ENCODE results near the gene CNOT10.
A peak's percentile ranks its signal among the peaks of the same experiment; 100 is the strongest.
"Not testable (repeated sequence)": the region's sequence is repeated elsewhere in the genome, so short reads cannot be mapped to it uniquely, and the experiment has no call there.

Gene CNOT10

DNA sequence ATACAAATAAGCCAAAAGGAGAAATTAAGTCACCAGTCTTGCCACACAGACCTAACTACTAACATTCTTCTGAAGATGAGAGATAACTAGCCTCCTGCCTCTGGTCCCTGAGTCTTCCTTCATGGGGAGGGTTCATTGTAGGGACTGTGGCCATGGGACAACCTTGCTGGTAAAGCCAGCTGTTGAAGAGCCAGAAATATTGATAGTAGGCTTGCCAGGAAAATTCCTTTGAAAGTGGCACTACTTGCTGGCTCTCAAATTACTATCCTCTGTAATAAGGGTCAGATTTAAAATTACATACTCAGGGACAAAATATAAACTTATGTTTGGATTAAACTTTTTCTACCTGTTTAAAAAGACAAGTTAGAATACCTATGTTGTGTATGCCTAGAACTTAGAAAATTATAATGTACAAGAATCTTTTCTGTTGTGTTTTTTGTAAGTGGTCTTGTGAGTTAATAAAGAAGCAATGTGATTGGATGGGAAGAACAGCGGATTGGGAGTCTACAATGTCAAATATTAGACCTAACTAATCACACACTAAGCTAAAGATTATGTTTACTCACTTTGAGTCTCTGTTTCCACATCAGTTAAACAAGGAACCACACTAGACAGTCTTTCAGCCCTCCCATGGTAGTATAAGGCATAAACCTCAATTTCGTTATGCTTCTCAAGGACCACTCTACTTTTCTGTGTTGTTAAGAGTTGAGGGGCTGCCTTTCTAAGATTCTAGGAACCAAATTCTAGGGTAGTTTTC lies 72.8 kb downstream of the CNOT10 start:
- no peak for DNase-seq (ENCODE audit: low read depth in 2 of 2)

DNA sequence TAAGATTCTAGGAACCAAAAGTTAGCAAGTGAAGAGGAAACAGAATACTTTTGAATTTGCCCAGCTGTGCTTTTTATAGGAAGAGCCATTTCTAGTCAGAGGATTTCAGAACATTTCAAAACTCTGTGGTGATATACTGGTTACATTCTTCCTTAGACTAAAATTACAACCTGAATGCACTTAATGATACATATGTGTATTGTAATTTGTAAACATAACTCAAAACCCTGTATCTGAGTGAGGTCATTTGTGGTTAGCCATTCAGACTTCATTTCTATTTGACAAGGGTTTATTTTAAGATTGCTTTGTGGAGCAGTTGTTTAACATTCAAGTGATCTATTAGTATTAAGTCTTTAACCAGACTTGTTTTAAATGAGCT lies 73.4 kb downstream of the CNOT10 start:
- DNase-seq (ENCODE audit: low read depth in 2 of 2): no peak

DNA sequence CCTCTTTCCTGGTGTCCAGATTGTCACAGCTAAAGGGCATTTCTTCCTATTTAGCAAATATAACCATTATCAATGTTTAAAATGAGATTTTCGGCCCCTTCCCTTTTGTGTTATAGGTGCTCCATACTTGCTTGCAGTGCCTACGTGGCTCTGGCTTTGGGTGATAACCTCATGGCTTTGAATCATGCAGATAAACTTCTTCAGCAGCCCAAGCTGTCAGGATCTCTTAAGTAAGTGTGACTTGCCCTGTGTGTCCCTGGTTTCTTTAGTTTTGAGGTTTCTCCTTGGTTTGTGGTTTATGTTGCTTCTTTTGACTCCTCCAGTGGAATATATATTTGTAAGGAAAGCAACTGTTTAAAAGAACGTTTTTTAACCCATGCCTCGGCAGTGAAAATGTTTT lies 74.4 kb downstream of the CNOT10 start:
- DNase-seq (ENCODE audit: low read depth in 2 of 2): no peak

DNA sequence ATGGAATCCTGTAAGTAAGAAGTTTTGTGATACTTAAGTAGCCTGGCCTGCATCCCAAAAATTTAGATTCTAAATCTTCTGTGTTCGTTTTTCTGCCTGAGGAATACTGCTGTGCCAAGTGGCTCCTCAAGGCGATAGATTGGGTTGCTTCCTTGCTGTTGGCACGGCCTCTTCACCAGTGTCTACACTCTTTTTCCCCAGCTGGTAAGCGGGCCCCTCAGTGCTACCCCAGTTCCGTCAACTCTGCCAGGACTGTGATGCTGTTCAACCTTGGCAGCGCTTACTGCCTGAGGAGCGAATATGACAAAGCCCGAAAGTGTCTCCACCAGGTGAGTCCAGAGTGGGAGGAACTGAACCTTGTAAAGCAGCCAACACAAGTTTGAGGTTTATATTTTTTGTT lies 79.5 kb downstream of the CNOT10 start:
- no peak for DNase-seq (ENCODE audit: low read depth in 2 of 2)

DNA sequence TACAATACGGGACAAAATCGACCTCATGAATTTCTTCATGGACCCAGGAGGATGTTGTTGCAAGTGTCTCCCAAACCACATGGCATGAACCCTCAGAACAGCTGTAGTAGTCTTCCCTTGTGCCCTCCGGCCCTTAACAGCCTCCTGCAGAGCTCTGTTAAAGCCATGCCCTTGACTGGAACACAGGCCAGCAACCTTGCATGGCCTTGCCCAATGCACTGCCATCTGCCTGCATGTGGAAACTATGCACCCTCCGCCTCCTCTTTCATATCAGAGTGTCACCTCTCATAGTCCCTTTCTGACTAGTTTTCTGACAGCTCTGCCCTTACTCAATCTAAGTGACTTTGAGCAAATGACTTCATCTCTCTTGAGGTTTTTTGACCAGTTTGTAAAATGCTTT lies 93.4 kb downstream of the CNOT10 start:
- no peak for DNase-seq (ENCODE audit: low read depth in 2 of 2)

DNA sequence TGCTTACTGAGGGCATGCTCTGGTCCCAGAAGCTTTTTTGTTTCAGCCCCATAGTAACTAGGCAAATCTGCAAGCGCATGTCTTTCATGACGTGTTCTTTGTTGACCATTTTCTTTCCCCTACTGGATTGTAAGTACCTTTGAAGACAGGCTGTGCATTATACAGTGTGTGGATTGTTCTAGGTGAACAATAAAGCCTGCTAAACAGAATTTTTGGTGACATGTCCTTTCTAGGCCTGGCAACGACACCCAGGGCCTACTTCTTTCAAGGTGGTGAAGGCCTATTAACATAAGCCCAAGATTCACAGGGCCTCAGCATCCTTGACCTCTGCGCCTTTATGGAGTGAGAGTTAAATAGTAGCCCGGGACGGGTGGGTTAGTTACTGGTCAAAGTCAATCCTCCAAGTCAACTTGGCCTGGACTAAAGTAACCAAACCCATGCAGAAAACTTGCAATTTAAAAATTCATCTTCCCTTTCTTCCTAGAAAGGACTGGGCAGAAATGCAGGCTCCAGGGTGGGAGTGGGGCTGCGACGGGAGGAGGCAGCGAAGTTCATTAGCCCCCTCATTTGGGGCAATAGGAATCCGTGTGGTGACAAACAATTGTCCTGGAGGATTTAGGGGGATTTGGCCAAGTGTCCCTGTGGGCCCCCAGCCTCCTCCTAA lies 95.2 kb downstream of the CNOT10 start:
- DNase-seq (ENCODE audit: low read depth in 2 of 2): no peak

DNA sequence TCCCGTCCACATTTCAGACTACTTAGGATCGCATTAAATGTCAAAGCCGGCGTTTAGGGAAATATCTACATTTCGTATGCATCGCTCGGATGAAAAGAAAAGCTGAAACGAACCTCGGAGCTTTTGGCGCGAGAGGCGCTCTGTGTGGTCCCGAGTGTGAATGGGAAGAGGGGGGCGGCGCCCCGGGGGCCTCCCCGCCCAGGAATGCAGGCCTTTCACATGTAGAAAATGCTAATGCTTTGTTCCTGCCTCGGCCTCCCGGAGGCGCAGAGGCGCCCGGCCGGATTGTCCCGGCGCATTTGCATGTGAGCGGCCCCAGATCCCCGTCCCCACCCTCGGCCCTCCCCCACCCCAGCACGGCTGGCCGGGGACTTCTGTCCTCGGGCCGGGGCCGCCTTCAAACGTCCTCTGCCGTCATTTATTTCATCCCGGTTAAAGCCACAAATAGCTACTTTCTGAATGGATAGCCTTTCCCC lies 95.8 kb downstream of the CNOT10 start:
- DNase-seq (ENCODE audit: low read depth in 2 of 2): no peak

DNA sequence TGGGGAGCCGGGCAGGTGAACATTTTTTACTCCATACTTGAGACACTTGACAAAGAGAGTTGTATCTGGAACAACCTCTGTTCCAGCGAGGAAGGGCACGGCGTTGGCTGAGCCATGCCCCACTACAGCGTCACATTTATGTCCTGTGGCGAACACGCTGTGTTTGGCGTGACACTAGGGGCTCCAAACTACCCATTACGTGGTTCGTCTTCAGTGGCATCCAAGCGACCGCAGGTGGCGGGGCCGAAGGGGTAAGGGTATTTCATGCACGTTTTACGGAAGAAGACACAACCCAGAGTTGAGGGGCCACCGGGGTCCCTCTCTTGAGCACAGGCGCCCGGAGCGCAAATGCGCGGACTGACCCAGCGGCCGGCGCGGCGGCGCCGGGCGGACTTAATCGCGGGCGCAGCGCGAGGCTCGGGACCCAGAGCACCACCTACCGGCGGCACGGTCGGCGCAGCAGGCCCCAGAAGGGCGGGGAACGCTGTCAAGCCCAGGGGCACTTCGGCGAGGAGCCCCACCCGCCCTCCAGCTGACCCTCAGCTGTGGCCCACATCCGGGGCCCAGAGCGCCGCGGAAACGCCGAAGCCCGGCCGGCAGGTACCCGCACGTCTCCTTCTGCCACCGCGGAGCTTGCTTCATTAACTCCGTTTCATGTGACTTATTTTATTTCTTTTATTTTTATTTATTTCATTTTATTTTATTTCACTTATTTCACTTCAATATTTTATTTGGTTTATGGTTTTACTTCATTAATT lies 96.4 kb downstream of the CNOT10 start:
- peak; percentile 19 to 34 for DNase-seq (ENCODE audit: low read depth in 2 of 2)

DNA sequence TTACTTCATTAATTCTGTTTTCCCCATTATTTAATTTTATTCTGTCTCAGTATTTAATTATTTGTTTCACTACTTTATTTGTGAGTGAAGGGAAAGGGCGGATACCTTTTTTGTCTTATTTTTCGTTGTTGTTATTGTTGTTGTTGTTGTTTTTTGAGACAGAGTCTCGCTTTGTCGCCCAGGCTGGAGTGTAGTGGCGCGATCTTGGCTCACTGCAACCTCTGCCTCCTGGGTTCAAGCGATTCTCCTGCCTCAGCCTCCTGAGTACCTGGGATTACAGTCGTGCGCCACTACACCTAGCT lies 96.9 kb downstream of the CNOT10 start:
- DNase-seq (ENCODE audit: low read depth in 2 of 2): not testable (repeated sequence)

DNA sequence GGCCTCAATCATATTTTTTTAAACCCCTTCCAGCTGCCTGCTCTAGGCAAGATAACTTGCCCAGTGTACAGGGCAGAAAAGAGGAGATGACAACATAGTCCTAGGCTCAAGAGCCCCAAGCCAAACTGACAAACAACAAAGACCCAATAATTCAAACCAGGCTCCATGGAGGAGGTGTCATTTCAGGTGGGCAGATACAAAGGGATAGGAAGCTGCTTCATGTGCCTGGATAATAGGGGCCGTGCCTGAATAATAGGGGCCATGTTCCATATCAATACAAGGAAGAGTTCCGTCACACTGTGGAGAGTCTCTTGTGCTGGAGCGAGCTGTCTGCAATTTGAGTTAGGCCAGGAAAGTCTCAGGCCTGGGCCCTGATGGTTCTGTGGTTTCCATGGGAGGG lies 97.4 kb downstream of the CNOT10 start:
- no peak for DNase-seq (ENCODE audit: low read depth in 2 of 2)

DNA sequence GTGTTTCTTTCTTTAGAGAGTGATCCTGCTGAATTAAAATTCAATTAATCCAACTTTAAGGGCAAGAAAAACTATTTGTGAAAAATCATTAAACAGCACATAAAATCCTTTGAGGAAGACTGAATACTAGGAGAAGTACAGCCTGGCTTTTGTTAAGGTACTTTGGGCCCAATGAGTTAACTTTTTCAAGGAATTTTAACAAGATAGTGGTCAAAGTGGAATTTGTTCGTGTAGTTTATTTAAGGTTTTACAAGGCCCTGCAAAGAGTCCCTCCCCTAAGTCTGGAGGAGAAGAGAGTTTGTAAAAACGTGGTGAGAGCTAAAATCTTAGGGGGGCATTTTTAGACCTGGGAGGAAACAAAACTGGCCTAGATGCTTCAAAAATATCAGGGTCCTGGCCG lies 106.8 kb downstream of the CNOT10 start:
- DNase-seq (ENCODE audit: low read depth in 2 of 2): no peak

DNA sequence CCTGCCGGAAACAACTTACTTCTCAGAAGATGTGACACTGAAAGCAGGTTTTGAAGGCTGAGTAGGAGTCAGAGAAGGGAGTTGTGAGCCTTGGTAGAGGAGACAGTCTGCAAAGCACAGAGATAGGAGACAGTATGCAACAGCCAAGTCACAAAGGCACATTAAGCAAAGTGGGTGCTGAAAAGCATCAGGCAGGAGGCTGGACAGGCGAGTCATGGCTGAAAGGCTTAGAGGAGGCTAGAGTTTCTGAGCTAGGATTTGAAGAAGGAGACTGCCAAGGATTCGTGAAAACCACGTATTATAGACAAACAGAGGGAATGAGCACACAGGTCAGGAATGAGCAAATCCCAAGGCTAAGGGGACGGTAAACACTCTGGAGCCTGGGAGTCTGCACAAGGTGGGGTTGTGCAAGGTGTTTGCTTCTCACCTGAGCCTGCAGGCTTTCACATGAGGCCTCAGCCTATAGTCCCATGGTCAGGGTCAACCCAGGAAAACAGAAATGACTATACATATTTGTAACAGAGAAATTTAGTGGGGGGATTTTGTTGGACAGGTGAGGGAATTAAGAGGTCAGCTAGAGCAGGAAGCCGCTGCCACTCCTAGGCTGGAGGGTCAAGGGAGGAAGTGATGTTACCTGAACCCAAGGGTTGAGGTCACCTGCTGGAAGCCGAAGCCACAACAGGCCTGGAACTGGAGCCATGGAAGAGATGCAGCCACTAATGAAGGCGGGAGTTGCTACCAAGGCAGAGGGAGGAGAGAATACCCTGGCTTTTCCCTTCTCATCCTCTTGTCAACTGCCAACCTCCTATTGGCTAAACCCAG lies 109.7 kb downstream of the CNOT10 start:
- no peak for DNase-seq (ENCODE audit: low read depth in 2 of 2)

DNA sequence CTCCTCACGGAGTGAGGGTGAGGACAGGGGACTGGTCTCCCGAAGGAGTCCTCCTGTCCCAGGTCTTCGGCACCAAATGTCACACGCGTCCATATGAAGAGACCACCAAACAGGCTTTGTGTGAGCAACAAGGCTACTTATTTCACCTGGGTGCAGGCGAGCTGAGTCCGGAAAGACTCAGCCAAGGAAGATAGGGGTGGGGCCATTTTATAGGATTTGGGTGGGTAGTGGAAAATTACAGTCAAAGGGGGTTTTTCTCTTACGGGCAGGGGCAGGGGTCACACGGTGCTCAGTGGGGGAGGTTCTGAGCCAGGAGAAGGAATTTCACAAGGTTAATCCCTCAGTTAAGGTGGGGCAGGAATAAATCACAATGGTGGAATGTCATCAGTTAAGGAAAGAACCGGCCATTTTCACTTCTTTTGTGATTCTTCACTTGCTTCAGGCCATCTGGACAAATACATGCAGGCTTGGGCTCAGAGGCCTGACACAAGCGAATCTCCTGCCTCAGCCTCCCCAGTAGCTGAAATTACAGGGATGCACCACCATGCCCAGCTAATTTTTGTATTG lies 111.5 kb downstream of the CNOT10 start:
- DNase-seq (ENCODE audit: low read depth in 2 of 2): not testable (repeated sequence)

DNA sequence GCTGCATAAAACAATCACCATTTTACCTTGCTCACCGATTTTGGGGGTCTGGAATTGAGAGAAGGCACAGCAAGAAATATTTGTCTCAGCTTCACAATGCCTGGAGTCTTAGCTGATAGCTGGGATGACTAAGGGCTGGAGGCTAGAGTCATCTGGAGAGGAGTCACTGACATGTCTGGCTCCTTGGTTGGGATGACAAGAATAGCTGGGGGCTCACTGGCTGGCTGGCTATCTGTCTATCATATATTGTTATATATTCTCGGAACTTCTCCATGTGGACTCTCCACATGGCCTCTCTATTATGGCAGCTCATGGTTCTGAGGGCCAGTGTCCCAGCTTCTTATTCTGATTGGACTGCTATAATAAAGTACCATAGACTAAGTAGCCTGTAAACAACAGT lies 112.8 kb downstream of the CNOT10 start:
- no peak for DNase-seq (ENCODE audit: low read depth in 2 of 2)

DNA sequence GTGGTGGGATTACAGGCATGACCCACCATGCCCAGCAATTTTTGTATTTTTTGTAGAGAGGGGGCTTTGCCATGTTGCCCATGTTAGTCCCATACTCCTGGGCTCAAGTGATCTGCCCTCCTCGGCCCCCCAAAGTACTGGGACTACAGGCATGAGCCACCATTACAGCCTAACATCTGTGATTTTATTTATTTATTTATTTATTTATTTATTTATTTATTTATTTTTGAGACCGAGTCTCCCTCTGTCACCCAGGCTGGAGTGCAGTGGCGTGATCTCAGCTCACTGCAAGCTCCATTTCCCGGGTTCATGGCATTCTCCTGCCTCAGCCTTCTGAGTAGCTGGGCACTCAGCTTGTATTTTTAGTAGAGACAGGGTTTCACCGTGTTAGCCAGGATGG lies 116.5 kb downstream of the CNOT10 start:
- DNase-seq (ENCODE audit: low read depth in 2 of 2): not testable (repeated sequence)

DNA sequence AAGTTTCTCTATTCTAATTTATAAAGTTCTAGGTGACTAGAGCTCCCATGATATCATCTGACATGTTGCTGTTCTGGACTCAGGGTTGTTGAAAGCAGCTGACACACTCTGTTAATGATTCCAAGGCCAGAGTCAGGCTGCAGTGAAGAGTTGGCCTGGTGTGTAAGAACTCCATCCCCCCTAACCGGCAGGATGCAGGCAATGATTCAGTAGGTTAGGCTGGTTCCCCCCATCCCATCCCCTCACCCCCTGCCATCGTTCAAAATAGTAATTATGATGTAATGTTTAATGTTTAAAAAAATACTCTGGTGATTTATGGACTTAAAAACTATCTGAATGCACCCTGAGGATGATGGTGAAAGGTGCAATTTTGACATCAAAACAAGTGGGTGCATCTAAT lies 128.2 kb downstream of the CNOT10 start:
- no peak for DNase-seq (ENCODE audit: low read depth in 2 of 2)

DNA sequence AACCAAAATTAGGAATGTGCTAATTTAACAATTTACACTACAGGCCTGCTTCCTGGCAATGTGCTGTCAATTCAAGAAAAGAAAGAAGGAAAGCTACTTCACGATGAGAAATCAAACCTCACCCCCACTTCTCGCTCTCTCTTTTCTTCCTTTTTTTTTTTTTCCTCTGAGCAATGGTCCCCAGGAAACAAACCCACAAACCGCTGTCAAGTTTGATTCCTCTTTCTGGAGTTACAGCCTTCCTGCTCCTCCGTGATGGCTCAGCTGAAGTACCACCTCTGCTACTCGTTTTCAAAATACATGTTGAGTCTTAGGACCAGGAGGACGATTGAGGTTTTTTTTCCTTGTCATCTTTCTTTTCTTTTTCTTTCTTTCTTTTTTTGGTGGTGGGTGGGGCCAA lies 129.4 kb downstream of the CNOT10 start:
- no peak for DNase-seq (ENCODE audit: low read depth in 2 of 2)

DNA sequence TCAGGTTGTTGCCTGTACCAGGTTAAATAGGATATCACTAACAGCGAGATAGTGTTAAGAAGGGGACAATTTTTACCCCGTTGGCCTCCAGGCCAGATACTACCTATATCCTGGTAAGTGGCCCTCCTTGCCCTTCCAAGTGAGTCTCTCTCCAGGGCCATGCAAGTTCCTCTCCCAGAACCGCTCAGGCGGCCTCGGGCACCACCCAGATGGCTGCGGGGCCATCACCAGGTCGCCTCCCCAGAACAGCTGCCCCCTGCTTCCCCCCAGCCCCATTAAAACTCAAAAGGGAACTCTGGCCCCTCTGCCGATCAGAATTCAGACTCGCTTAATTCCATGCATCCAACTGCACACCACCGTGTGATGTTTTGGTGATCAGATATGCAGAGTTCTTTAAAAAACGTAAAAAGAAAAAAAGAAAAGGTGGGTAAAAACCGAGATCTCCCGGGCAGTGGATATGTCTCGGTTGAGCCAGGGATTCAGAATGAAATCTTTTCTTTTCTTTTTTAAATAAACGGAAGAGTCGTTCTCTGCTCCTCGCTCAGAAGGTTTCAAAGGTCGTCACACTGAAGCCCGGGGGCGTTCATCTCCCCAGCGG lies 131.0 kb downstream of the CNOT10 start:
- no peak for DNase-seq (ENCODE audit: low read depth in 2 of 2)

DNA sequence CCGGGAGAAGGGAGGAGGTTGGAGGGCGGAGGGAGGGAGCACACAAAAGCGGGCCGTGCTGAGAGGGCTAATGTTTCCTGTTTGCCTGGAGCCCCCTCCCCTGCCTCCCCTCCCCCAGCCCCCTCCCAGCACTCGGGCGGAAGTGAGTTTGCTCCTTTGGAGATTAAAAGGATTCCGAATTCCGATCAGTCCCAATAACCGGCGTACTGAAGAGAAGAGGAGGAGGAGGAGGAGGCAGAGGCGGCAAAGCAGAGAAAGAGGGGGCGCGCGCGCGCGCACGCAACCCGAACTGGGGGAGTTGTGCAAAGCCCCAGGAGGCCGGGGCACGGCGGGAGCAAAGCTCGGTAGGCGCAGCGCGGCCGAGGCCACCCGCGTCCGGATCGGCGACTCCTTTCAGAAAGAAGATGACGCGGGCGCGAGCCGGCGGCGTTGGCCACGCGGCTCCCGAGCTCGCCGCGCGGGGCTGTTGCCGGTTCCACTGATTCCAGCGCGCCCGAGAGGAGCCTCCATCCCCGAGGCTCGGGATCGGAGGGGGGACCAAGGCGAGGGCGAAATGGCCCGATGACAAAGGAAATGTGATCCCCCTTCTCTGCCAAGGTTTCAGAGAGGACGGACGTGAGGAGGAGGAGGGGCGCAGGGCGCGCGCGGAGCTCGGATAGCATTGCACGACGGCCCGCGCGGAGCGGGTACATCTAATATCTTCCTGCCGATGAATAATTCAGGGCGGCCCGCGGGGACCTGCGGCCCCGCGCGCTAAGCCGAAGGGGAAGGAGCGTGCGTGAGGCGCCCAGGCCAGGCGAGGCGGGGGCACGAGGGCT lies 131.7 kb downstream of the CNOT10 start:
- no peak for DNase-seq (ENCODE audit: low read depth in 2 of 2)

DNA sequence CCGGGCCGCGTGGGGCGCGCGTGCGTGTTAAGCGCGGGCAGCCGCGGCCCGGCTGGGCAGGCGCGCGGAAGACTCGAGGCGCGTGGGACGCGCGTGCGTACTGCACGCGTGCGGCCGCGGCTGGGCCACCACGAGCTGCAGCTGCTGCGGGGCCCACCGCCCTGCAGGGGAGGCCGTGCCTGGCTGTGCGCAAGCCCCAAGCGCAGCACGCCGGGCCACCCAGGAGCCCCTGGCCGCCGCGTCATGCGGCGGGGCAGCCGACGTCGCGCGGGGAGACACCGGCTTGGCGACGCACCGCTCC lies 132.2 kb downstream of the CNOT10 start:
- no peak for DNase-seq (ENCODE audit: low read depth in 2 of 2)

Data from activated CD8-positive, alpha-beta memory T cell treated with anti-CD3 and anti-CD28 coated beads for 4 hours (primary cell).